Left cardiac atrium (tissue), 4 donors: ENCODE results near the gene FGFR2. TPM values are rescaled to one million over a fixed set of nuclear protein-coding genes. Genes with fewer than 3 reads are reported as not detected.
A peak's percentile ranks its signal among the peaks of the same experiment; 100 is the strongest.

Source experiments
- ATAC-seq, 2 donors: fragments of 200-7000 bp; cut with Tn5 transposase; one replicate each; pipeline ENCODE4 v1.9.1; 2020; ENCODE audit warnings: mild to moderate bottlenecking in 2 of 2, moderate library complexity in 2 of 2
- DNase-seq: peaks from one replicate; pipeline ENCODE4 v3.0.0-alpha.2; 2020
- intact Hi-C, 2 donors: fragments of 100-400 bp; cut with DNase I; formaldehyde crosslinking; loops; one replicate each; pipeline versions ENCODE4 v1.14.1 to v1.15.1; 2022 to 2023
- total RNA-seq, 2 donors: library from RNA; stranded (reverse); fragmentation: NEBNext Ultra II Directional; extraction: Animal tissue kit (Norgen Biotek cat#: 25700); gene quantifications; one replicate each; pipeline ENCODE4 v1.2.1, GENCODE V29; 2021
- donor health status: DM: no; HTN: yes; CAD: no.
- donor health status: DM: no; HTN: yes; CAD: no; lungs with severe emphysema.
- donor health status: DM: yes; HTN: yes; CAD: no.
- donor health status: Dilated cardiomyopathy.

FGFR2 gene
- total RNA-seq, 2 donors from 2014 or later: 6.1 to 24.4 TPM

DNA sequence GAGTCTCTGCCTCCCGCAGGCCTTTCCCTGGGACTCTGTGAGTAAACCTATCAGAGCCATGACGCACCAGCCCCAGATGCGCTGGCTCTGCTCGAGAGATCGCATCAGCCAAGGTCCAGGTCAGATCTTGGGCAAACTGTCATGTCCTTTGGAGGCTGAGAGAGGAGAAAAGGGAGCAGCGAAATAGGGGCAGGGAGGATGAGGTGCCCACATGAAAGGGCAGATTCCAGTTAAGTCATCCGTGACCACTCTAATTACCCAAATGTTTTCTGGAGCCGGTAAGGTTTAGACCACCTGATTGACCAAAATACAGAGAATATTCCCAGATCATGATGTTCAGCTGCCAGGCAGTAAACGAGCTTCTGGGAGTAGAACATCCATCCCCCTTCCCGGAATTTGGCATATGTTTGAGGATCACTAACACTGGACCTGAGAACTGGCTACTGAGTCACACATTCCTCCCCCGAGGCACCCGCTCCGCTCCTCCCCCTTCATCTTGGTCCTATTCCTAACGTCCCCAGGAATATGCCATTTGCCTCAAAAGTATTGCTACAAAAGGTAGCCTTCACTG is 88.0 kb downstream of the FGFR2 start:
- DNase-seq (no peak), ATAC-seq (no peak)
- intact Hi-C loops: no loop called here

DNA sequence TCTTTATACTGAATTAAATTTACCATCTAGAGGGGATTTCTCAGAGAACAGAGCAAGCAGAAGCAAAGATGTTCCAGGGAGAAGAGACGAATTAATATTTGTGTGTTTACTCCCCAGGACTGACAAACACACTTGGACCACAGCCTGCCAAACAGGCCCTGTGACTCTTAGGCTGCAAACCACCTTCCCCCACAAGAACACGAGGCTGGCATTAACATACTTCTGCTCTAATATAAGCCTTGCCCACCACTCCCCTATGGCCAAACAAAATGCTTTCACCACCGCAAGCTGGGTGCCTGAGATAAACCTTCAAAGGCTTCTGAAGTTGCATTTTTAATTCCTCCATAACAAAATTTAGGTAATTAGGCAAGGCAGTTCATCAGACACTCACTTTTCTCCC is 88.4 kb downstream of the FGFR2 start:
- no peak for DNase-seq
- intact Hi-C loops: no loop called here
- ATAC-seq: no peak

DNA sequence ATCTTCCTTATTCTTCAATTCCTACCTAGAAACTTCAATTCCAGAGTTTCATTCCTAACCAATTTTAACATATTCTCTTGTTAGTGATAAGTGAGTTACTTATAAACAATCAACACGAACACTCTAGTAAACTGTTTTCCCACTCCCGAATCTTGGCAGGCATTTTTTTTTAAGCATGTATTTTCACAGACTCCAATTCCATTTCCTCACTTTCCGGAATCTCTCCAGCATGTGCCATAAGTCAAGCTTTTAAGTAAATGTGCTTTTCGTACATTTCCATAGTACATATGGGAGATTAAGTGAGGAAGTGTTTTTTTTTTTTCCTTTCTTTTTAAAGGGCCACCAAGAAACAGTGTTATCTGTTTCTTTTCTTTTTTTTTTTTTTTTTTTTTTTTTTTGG is 89.1 kb downstream of the FGFR2 start:
- intact Hi-C loops: no loop called here
- DNase-seq (no peak), ATAC-seq (no peak)

DNA sequence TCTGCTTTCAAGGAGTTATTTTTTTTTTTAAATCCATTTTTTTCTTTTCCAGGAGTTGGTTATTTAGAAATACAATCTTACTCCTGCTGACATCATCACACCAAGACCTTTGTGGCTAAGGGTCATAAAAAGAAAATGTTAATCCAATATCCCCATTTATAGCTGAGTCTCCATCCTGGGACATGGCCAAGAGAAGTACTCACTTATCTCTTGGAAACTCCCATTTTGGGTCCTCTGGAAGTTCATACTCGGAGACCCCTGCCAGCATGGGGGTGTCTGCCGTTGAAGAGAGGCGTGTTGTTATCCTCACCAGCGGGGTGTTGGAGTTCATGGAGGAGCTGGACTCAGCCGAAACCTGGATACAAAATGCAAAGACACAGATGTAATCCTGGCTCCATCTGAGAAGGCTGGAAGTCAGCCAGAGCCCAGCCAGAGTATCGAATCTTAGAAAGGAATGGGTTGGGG is 94.6 kb downstream of the FGFR2 start:
- DNase-seq (no peak), ATAC-seq (peak in 1 of 2 donors; percentile 15)
- intact Hi-C loops: no loop called here

DNA sequence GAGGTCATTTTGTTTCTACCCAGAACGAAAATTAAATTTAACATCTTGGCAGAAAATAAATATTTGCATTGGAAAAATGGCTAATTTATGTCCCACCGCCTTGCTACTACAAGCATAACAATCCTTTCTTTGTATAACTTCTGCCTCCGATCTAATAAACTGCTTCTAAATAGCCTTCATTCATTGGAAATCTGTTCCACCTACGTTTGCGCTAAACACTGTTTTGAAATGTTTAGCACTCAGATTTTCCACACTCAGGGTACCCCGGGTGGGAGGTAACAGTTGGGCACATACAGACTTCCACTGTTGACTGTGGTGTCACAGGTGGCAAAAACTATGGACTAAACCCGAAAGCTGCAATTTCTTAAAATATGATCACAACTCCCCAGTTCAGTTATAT is 96.4 kb downstream of the FGFR2 start:
- intact Hi-C loops: no loop called here
- DNase-seq: no peak
- ATAC-seq: no peak

DNA sequence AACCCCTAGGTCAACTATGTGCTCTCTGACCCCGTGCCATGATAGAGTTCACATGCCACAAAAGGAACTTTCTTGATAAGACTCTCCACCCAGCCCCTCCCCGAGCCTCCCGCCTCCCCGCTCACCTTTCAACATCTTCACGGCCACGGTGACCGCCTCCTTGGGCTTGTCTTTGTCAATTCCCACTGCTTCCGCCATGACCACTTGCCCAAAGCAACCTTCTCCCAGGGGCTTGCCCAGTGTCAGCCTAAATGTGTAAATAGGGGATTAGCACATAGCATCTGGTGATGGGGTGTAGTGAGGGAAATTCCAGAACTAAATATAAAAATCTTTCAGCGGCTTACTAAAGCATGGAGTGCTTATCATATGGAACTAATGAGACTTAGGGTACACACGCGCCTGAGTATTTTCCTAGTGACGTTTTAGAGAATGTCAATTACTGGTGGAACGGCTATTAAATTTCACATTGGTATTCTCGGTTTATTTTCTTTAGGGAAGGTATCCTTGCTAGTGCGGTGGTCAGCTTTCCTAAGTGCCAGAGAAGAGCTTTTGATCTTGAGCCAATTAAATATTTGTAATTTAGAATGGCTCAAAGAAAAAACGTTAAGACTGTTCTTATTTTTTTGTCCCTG is 97.4 kb downstream of the FGFR2 start:
- intact Hi-C loops: no loop called here
- no peak for ATAC-seq
- DNase-seq: no peak

DNA sequence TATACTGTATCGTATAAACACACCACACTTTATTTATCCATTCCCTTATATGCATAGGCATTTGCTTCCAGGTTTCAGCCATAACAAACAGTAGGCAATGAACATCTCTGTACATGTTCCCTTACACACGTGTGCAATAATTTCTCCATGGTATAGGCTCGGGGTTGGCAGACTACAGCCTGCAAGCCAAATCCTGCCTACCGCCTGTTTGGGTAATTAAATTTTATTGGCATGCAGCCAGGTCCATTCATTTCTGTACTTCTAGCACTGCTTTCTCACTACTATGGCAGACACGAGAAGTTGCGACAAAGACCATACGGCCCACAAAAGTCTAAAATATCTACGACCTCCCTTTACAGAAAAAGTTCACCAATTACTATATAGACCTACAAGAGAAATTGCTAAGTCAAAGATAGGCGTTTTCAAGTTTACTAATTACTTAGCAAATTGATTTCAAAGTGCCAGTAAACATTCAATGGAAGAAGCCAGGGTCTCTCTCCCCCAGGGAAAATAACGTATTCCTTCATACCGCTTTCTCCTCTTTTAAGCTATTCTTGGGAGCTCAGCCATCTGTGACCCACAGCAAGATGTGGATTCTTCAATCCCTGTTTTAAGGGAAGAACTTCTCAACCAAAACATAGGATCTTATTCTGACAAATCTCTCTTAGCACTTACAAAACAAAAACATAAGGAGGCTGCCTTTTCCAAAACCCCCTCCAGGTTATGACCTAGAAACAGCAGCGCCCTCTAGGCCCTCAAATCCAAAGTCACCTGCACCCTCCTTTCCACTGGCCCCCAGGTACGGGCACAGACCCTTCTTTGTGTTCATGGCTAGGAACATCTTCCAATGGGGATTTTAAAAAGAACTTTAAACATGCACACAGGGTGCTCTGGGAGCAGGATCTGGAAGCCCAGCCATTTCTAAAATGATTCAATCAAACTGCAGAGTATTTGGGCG is 100.5 kb downstream of the FGFR2 start:
- DNase-seq (no peak), ATAC-seq (no peak)
- intact Hi-C loops: no loop called here

DNA sequence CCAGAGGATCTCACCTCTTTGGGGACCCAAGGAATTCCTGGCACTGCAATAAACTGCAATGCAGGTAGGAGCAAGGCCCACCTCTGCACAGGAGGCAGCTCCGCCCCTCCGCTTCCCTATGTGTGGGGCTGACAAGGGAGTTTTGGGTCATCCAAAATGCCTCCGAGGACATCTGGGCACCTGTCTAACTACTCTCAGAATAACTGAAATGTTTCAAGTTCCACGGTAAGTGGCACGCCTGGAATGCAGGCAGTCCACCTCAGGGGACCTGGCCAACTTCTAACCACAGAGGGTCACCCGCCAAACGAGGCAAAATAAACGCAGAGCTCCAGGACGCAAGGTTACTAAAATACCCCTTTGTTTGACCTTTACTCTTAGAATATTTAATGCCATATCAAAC is 102.5 kb downstream of the FGFR2 start:
- intact Hi-C loops: no loop called here
- DNase-seq (no peak), ATAC-seq (no peak)

DNA sequence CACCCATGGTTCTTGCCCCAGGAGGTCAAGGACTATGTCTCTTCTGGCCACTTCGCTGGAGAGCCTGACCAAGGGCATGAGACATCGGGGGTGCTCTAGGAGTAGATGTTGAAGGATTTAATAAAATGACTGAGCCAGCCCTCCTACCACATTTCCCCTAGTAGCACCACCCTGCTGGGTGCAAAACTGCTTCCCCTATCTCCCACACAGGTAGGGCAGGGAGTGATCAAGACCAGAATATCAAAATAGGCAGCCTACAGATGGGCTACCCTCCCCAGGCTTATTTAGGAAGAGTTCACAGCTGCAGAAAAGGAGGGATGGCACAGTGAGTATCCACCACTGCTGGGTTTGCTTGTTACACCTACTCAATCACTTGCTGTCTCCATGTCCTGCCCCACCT is 103.9 kb downstream of the FGFR2 start:
- ATAC-seq (no peak), DNase-seq (no peak)
- intact Hi-C loops: no loop called here

DNA sequence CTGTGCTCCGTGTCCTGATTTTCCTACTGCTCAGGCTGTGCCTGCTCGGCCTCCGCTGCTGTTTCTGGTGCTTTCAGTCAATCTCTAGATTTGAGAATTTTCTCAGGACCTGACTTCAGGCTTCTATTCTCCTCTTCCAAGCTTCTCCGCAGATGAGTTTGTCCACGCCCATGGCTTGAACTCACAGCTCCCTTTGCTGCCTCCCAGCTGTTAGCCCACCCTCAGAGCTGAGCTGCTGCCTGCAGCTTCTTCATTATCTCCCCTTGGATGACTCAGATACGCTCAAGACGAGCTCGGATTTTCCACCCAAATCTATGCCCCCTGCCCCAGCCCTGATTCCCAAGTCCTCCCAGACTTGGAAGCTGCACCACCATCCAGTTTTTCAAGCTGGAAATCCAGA is 104.7 kb downstream of the FGFR2 start:
- no peak for ATAC-seq

DNA sequence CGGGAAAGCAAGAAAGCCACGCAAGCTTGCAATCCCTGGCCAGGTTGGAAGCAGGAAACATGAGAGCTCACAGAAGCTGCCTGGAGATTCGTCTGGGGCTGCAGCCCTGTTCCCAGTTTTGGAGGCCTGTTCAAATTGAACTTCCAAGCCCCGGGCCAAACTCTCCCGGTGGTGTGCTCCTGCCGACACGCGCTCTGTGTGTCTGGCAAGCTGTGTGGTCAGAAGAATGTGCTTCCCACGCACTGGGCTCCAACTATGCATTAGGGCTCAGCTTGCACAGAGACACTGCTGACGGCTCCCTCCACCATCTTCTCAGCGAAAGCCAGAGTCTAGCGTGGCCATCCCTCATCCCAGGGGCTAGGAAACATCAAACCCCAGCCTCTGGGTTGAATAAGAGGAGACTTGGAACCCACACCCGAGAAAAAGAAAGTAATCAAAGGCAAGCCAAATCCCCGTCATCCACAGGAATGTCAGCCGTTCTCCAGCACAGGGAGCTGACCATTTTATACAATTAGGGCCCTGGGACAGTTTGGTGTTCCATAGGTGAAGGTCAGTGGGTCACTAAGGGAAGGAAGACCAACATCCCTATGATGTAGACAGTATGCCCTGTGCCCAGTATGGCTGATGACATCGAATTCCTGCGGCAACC is 107.2 kb downstream of the FGFR2 start:
- intact Hi-C loops: no loop called here
- peak; percentile 49 for DNase-seq
- ATAC-seq: peak; percentile 82 to 89

More for the DNA sequence above, 104.7 kb downstream of the FGFR2 start:
- intact Hi-C loops: no loop called here
- DNase-seq: no peak

DNA sequence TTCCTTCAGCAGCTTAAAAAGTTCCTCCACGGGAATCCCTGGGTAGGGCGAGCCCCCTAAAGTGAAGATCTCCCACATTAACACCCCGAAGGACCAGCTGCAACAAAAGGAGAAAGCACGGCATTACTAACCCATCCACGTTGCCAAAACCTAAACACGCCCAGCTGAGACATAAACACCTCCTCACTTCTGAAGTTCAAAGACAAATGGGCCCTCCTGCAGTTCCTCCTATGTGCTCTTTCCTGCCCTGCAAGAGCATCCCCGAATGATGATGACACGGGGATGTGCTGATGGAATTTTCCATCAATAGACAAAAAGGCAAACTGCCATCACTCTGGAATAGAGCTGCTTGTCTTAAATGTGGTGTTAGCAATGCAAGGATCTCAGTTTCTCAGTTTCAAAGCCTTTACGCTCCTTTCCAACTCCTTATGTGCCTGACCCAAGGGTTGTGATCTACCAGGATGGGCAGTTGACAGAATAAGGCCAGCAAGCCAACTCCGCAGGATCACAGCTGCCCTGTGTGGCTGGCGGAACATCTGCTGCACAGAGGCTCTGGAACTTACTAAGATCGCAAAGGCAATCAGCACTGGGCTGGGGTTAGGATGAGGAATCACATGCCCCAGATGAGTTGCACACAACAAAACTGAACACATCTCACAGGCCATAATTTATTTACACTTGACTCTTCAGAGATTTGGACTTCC is 112.7 kb downstream of the FGFR2 start:
- intact Hi-C loops: no loop called here
- ATAC-seq (no peak), DNase-seq (no peak)

DNA sequence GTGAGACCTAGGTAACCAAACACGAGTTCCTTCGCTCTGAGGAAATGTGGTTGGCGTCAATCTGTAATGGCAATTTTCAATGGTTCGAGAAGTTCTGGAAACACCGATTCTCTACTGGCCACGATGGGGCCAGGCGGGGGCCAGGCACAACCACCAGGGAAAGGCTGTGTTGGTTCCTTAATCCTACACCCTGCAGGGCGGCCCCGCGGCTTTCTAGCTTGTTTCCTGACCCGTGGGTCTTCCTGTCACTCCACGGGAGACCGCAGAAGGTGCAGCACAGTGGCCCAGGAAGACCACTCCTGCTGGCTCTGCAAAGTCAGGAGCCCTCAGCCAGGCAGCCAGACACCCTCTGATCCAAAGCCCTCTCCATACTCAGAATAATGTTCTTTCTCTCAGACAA is 113.4 kb downstream of the FGFR2 start:
- intact Hi-C loops: no loop called here
- ATAC-seq: no peak
- no peak for DNase-seq

DNA sequence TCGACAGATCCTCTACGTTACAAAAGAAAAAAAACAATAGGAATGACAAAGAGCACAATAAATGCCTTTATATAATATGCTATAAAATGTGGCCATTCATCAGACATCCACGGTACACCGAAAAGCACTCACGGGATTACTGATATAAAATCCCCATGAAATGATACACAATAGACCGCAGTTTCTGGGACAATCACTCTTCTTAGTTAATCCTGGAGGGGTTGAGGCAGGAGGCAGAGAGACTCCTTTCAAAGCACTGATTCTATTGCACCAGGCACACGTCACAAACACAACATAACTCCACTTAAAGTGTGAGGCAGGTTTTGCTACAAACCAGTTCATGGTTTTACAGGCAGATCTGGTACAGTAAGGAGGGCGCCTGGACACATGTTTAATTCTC is 113.8 kb downstream of the FGFR2 start:
- ATAC-seq: no peak
- no peak for DNase-seq
- intact Hi-C loops: no loop called here

DNA sequence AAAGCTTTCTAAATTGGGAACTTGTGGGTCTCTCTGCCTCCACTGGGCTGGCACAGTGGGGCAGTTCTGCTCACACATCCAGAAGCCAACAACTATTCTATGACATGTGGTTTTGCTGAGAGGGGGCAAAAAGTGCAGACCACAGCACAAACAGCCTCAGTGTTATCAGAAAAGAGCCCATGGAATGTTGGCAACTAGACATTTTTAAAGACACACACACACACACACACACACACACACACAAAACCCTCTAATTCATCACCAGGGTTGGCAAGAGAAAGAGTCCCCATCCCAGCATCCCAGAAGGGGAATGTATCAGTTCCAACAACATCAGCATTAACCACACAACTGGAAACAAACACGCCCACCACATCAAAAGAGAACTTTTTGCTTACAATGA is 117.1 kb downstream of the FGFR2 start:
- ATAC-seq: peak in 1 of 2 donors; percentile 71
- no peak for DNase-seq
- intact Hi-C loops: no loop called here

DNA sequence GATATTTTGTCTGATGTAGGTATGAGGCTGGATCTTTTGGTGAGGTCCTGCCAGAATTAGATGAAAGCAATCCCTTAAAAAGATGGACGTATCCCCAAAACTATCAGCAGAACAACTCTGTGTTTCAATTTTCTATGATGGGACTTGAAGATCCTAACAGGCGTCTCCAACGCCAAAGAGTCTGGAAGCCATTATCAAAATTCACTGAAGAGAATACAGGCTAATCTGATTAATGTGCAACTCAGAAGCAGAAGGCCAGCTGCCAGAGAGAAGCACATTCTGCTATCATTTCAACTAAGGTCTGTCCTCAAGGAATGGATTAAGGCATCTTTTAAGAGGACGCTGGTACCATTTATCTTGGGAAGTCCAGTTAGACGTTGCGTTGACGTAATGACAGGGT is 119.7 kb downstream of the FGFR2 start:
- DNase-seq (no peak), ATAC-seq (no peak)
- intact Hi-C loops: no loop called here

DNA sequence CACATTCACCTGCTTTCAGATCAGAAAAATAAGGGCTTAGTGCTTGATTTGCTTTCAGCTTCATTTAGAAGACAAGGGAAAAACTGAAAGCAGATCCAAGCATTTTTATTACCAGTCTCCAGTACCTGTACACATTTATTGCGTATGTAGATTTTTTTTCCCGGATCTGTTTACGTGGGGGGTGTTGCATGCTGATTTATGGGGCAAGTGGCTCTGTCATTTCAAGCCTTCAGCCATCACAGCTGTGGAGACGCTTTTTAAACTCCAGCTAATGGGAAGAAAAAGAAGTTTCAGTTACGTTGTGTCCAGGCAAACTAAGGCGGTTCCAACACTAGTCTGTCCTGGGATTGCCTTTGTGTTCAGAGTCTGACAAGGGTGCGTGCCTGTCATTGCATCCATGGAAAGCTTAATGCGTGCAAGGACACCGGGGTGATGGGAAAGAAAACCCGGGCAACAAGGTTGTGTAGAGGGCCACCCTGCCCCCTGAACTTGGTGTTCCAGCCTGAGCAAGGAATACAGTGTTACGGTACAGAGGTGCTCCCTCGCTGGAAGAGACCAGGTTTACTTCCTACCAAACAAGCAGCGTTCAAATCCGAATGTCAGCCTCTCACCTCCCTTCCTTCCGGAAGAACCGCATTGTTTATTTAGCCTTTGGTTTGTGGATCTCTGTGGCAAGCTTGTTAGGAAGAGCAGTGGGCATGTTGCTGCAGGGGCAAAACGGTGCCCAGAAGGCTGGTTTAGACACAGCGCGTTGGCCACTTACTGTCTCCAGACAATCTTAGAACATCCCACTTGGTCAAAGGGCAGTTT is 128.2 kb downstream of the FGFR2 start:
- ATAC-seq: no peak
- intact Hi-C loops: no loop called here

DNA sequence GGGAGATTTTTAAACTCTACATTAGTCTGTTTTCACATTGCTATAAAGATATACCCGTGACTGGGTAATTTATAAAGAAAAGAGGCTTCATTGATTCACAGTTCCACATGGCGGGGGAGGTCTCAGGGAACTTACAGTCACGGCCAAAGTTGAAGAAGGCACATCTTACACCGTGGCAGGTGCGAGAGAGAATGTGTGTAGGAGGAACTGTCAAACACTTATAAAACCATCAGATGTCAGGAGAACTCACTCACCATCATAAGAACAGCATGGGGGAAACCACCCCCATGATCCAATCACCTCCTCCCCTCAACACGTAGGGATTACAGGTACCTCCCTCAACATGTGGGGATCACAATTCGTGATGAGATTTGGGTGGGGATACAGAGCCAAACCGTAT is 129.5 kb downstream of the FGFR2 start:
- DNase-seq (no peak), ATAC-seq (no peak)
- intact Hi-C loops: no loop called here

More for the DNA sequence above, 128.2 kb downstream of the FGFR2 start:
- no peak for DNase-seq
